Calu3 (cell line): ENCODE data around the gene PRADC1. TPM values are rescaled to one million over a fixed set of nuclear protein-coding genes. Genes with fewer than 3 reads are reported as not detected.
A peak's percentile ranks its signal among the peaks of the same experiment; 100 is the strongest.

ENCODE experiments used
- BruUV-seq: library from RNA; stranded (reverse); fragments of 400-500 nt; replicated peaks from 2 replicates; lab custom pipeline; 2021; lab: Mats Ljungman, UMichigan
- CTCF ChIA-PET: fragments of 300-600 bp; sonication (Branson Sonifier 250); formaldehyde crosslinking; loops from one replicate; lab custom pipeline; 2022; ENCODE audit warnings: antibody characterized with exemption; lab: Charles Lee
- DNase-seq: peaks from one replicate; pipeline ENCODE4 v3.0.0; 2022
- H3K27ac Mint-ChIP-seq: one replicate; pipeline ENCODE4 v1.8.0; 2022; ENCODE audit warnings: mixed read lengths; ENCODE audit not compliant: unreplicated experiment
- H3K27me3 Mint-ChIP-seq: one replicate; pipeline ENCODE4 v1.8.0; 2022; ENCODE audit warnings: mixed read lengths; ENCODE audit not compliant: unreplicated experiment
- H3K36me3 Mint-ChIP-seq: one replicate; pipeline ENCODE4 v1.8.0; 2022; ENCODE audit warnings: mild to moderate bottlenecking, moderate library complexity, mixed read lengths; ENCODE audit not compliant: insufficient read depth, unreplicated experiment
- H3K4me1 Mint-ChIP-seq: one replicate; pipeline ENCODE4 v1.8.0; 2022; ENCODE audit warnings: mild to moderate bottlenecking, low read depth, mixed read lengths; ENCODE audit not compliant: unreplicated experiment
- H3K4me3 Mint-ChIP-seq: one replicate; pipeline ENCODE4 v1.8.0; 2022; ENCODE audit warnings: mild to moderate bottlenecking, low read depth, moderate library complexity, mixed read lengths; ENCODE audit not compliant: unreplicated experiment
- H3K9me3 Mint-ChIP-seq: one replicate; pipeline ENCODE4 v1.8.0; 2022; ENCODE audit warnings: low read depth, mixed read lengths; ENCODE audit not compliant: unreplicated experiment
- intact Hi-C: fragments of 100-400 bp; cut with micrococcal nuclease; formaldehyde crosslinking; loops from one replicate; pipeline ENCODE4 v1.10.0; 2022; ENCODE audit not compliant: unreplicated experiment
- total RNA-seq: library from RNA; stranded (reverse); gene quantifications from 2 replicates; pipeline ENCODE4 v1.2.3, GENCODE V29; 2022
- TF ChIP-seq, protein P1 (sequence below): fragments of 200-600 bp; IDR thresholded peaks from one replicate; pipeline ENCODE4 v1.8.0; 2022; ENCODE audit warnings: antibody characterized with exemption; ENCODE audit not compliant: unreplicated experiment

PRADC1 gene
- total RNA-seq, 1 experiment from 2014 or later, result 13.8 TPM

DNA sequence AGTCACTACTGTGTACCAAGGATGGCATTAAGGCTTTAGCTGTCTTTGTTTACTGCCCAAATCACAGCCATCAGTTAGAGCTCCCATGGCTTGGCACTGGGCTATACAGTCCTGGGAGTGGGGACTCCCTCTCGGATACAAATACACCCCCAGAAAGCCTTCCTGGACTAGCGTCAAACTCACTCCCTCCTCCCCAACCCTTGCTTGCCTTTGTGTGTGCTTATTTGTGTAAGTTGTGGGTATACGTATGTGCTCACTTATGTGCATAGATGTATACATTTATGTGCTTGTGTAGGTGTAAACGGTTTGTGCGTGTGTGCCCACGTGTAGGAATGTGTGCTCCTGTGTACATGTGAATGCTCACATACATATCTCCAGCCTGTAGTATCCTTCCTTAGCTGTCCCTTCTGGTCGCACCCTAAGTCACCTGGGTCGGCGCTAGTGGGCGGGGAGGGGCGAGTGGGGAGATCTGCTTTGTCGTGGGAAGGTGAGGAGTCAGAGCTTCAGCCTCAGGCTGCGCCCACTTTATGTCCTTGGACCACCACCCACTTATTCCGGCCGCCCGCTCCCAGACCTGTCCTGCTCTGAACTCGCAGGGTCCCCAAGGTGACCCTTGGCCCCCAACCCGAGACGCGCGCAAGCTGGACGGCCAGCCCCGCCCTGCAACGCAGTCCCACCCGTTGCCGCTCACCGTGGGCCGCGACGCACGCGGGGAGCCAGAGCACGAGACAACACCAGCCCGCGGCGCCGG is 461 bp downstream of the PRADC1 start:
- TF ChIP-seq, protein P1, sequence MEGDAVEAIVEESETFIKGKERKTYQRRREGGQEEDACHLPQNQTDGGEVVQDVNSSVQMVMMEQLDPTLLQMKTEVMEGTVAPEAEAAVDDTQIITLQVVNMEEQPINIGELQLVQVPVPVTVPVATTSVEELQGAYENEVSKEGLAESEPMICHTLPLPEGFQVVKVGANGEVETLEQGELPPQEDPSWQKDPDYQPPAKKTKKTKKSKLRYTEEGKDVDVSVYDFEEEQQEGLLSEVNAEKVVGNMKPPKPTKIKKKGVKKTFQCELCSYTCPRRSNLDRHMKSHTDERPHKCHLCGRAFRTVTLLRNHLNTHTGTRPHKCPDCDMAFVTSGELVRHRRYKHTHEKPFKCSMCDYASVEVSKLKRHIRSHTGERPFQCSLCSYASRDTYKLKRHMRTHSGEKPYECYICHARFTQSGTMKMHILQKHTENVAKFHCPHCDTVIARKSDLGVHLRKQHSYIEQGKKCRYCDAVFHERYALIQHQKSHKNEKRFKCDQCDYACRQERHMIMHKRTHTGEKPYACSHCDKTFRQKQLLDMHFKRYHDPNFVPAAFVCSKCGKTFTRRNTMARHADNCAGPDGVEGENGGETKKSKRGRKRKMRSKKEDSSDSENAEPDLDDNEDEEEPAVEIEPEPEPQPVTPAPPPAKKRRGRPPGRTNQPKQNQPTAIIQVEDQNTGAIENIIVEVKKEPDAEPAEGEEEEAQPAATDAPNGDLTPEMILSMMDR, result no peak
- peak; percentile 24 for DNase-seq
- Mint-ChIP-seq H3K4me3 (peak overlapping the region; percentile 92), H3K4me1 (peaks cover 26% of the 10 kb centered on the region), H3K36me3 (peaks cover 57% of the 10 kb centered on the region), H3K9me3 (no peaks in the 10 kb centered on the region), H3K27me3 (no peaks in the 10 kb centered on the region), H3K27ac (peak overlapping the region; percentile 97)
- BruUV-seq, result no TSS peak
- intact Hi-C loops, result no loop called here
- CTCF ChIA-PET, result interaction anchor here (0.6 to 2.6 kb wide), 4 partner anchors 18 to 128 kb away, joined by 4 to 10 read pairs (median 6); no protein-coding TSS in a partner anchor

DNA sequence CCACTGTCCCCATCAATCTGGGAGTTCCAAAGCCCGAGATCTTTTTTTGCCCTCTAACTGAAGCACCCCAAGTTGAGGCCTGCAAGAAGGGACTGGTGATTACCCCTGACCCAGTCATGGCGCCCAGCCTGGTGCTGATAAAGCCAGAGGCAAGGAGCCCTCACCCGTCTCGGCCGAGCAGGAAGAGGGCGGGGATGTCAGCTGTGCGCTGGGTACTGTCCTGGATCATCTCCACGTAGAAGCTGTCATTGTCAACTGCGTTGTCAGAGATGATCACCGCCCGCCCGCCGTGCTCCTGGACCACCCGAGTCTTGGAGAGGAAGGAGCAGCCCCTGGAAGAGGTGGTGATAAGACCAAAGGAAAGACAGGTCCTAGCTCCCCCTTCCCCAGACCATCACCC is 4.4 kb downstream of the PRADC1 start:
- DNase-seq, result no peak
- CTCF ChIA-PET, result no interaction called here
- intact Hi-C loops, result no loop called here
- no TSS peak for BruUV-seq
- no peak overlapping the region for H3K27ac Mint-ChIP-seq
- H3K4me3 Mint-ChIP-seq, result no peak overlapping the region
- H3K36me3 Mint-ChIP-seq, result peaks cover 22% of the 10 kb centered on the region
- H3K4me1 Mint-ChIP-seq, result no peaks in the 10 kb centered on the region
- TF ChIP-seq, protein P1, result no peak
- H3K9me3 Mint-ChIP-seq, result no peaks in the 10 kb centered on the region
- no peaks in the 10 kb centered on the region for H3K27me3 Mint-ChIP-seq

DNA sequence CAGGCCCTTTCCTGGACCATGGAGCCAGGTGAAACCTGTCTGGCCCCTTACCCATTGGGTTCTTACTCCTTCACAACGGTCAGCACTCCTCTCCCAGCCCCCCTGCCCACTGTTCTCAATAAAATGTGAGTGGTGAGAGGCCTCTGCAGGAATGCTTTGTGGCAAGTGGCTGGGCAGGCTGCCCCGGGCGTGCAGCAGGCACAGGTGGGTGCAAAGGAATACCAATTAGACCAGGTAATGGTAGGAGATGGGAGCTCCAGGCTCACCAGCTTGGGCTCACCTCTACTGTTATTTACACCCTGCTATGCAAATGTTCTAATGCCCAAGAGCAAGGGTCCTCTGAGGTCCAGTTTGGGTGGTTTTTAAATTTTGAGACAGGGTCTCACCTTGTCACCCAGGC is 6.0 kb downstream of the PRADC1 start:
- Mint-ChIP-seq H3K4me1 (no peaks in the 10 kb centered on the region), H3K4me3 (no peak overlapping the region), H3K27ac (no peak overlapping the region), H3K27me3 (no peaks in the 10 kb centered on the region), H3K36me3 (peaks cover 9% of the 10 kb centered on the region), H3K9me3 (no peaks in the 10 kb centered on the region)
- intact Hi-C loops, result no loop called here
- no TSS peak for BruUV-seq
- no peak for DNase-seq
- CTCF ChIA-PET, result interaction anchor here (1.5 kb wide), 1 partner anchor 14 kb away, joined by 5 read pairs; the partner anchor contains the start of gene SMYD5
- TF ChIP-seq, protein P1, result no peak

DNA sequence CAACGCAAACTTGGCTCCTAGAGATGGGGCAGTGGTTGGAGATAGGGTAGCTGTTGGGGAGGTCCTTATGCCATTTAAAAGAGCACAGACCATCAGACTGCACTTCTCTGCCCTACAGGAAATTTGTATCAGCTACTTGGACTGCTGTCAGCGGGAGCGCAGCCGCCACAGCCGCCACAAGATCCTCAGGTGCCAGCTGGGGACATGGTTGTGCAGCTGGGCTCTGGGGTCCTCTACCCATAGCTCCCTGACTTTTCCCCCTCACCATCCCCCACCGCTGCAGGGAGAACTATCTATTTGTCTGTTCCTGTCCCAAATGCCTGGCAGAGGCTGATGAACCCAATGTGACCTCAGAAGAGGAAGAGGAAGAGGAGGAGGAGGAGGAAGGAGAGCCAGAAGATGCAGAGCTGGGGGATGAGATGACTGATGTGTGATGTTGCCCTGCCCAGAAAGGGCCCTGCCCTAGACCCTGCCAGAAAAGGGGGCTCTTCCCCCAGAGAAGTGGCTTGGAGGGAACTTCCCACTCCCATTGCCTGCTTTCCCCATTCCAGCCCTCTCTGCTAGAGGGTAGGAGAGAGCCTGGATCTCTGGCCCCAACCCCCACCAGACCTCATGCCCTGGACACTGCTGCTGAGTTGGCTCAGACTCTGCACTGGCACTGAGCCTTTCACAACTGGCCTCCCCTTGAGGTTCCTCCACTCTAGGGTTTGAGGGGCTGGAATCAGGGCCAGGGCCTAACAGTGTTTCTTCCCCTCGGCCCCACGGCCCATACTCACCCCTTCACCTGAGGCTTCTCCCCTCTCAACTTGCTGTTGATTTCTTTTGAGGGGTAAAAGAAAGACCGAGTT is 7.3 kb downstream of the PRADC1 start:
- no TSS peak for BruUV-seq
- Mint-ChIP-seq H3K9me3 (no peaks in the 10 kb centered on the region), H3K36me3 (peaks cover 9% of the 10 kb centered on the region), H3K4me1 (no peaks in the 10 kb centered on the region), H3K4me3 (no peak overlapping the region), H3K27me3 (no peaks in the 10 kb centered on the region), H3K27ac (no peak overlapping the region)
- intact Hi-C loops, result no loop called here
- no peak for DNase-seq
- TF ChIP-seq, protein P1, result no peak
- CTCF ChIA-PET, result interaction anchor here (0.9 kb wide), 1 partner anchor 9 kb away, joined by 4 read pairs; the partner anchor contains the start of gene CCT7
